Neuronal stem cell (in vitro differentiated cells): ENCODE measurements around the gene AVPR1B.

ENCODE experiments used
- DNase-seq: peaks from one replicate; pipeline ENCODE4 v3.0.0-alpha.2; 2013; ENCODE audit warnings: low spot score
- H2AFZ ChIP-seq: one replicate; pipeline ENCODE4 v1.6.1; 2013; ENCODE audit warnings: mild to moderate bottlenecking, low read length, inconsistent platforms
- H2AK5ac ChIP-seq: 2 replicates; pipeline ENCODE4 v1.6.1; 2013; ENCODE audit warnings: low read depth, mild to moderate bottlenecking, inconsistent platforms, low read length, moderate library complexity, mixed read lengths
- H2BK120ac ChIP-seq: 2 replicates; pipeline ENCODE4 v1.6.1; 2013; ENCODE audit warnings: low read depth, mild to moderate bottlenecking, inconsistent platforms, low read length, moderate library complexity, mixed read lengths
- H2BK12ac ChIP-seq: one replicate; pipeline ENCODE4 v1.6.1; 2013; ENCODE audit warnings: low read length, inconsistent platforms
- H2BK15ac ChIP-seq: 2 replicates; pipeline ENCODE4 v1.6.1; 2013; ENCODE audit warnings: mild to moderate bottlenecking, low read length, inconsistent platforms, mixed read lengths
- H2BK5ac ChIP-seq: one replicate; pipeline ENCODE4 v1.6.1; 2013; ENCODE audit warnings: inconsistent platforms, mild to moderate bottlenecking, low read length, moderate library complexity
- H3K14ac ChIP-seq: one replicate; pipeline ENCODE4 v1.6.1; 2013; ENCODE audit warnings: low read length, inconsistent platforms
- H3K18ac ChIP-seq: 2 replicates; pipeline ENCODE4 v1.6.1; 2013; ENCODE audit warnings: low read length, inconsistent platforms
- H3K23ac ChIP-seq: 2 replicates; pipeline ENCODE4 v1.6.1; 2013; ENCODE audit warnings: low read depth, mild to moderate bottlenecking, mixed read lengths, low read length, inconsistent platforms; ENCODE audit not compliant: poor library complexity
- H3K27ac ChIP-seq: replicated peaks from 3 replicates; pipeline ENCODE4 v1.5.1; 2013; ENCODE audit warnings: low read length, inconsistent platforms
- H3K27me3 ChIP-seq, 3 experiments: 2 replicates each; pipeline ENCODE4 v1.6.1; 2013; ENCODE audit warnings: low read length in 3 of 3, mild to moderate bottlenecking in 2 of 3, inconsistent platforms in 1 of 3, low read depth in 1 of 3, mixed read lengths in 1 of 3, moderate library complexity in 1 of 3; ENCODE audit not compliant: control insufficient read depth in 3 of 3, insufficient read depth in 3 of 3
- H3K36me3 ChIP-seq, 2 donors: replicated peaks in 1 of 2; 2 replicates each; pipeline ENCODE4 v1.6.1; 2013; ENCODE audit warnings: low read length in 2 of 2; ENCODE audit not compliant: control insufficient read depth in 2 of 2, insufficient read depth in 2 of 2
- H3K4ac ChIP-seq: 2 replicates; pipeline ENCODE4 v1.6.1; 2013; ENCODE audit warnings: inconsistent platforms, mild to moderate bottlenecking, low read length, moderate library complexity
- H3K4me1 ChIP-seq, 2 donors: 1 replicate in 1 of 2; 2 replicates in 1 of 2; pipeline ENCODE4 v1.6.1; 2013; ENCODE audit warnings: low read length in 2 of 2, low read depth in 1 of 2; ENCODE audit not compliant: control insufficient read depth in 2 of 2, insufficient read depth in 1 of 2
- H3K4me2 ChIP-seq: one replicate; pipeline ENCODE4 v1.6.1; 2013; ENCODE audit warnings: mild to moderate bottlenecking, low read length, inconsistent platforms; ENCODE audit not compliant: insufficient read depth, poor library complexity, severe bottlenecking
- H3K4me3 ChIP-seq, 2 donors: 2 replicates each; pipeline ENCODE4 v1.5.1; 2013; ENCODE audit warnings: low read length in 2 of 2, mild to moderate bottlenecking in 2 of 2, inconsistent platforms in 1 of 2, moderate library complexity in 1 of 2
- H3K79me1 ChIP-seq: one replicate; pipeline ENCODE4 v1.6.1; 2013; ENCODE audit warnings: low read depth, mild to moderate bottlenecking, inconsistent platforms, low read length, moderate library complexity
- H3K9ac ChIP-seq: one replicate; pipeline ENCODE4 v1.6.1; 2013; ENCODE audit warnings: mild to moderate bottlenecking, low read depth, low read length, inconsistent platforms; ENCODE audit not compliant: poor library complexity
- H3K9me3 ChIP-seq, 2 donors: replicated peaks in 1 of 2; 2 replicates each; pipeline versions ENCODE3 to v1.6.1; 2013; ENCODE audit warnings: low read length in 2 of 2, mild to moderate bottlenecking in 2 of 2, inconsistent platforms in 1 of 2, low read depth in 1 of 2, mixed read lengths in 1 of 2, moderate library complexity in 1 of 2; ENCODE audit not compliant: control insufficient read depth in 2 of 2, insufficient read depth in 1 of 2
- H4K8ac ChIP-seq: one replicate; pipeline ENCODE4 v1.6.1; 2013; ENCODE audit warnings: low read depth, mild to moderate bottlenecking, inconsistent platforms, low read length, moderate library complexity
- H4K91ac ChIP-seq: one replicate; pipeline ENCODE4 v1.6.1; 2013; ENCODE audit warnings: low read length, low read depth, mild to moderate bottlenecking, inconsistent platforms; ENCODE audit not compliant: poor library complexity
- WGBS, 2 donors: extraction: QIAGEN DNeasy Blood & Tissue Kit; methylation state at CpG; one replicate each; pipeline ENCODE4 v1.1.7; 2013; ENCODE audit warnings: missing lambda C conversion rate in 2 of 2, mixed read lengths in 1 of 2; ENCODE audit not compliant: insufficient read length in 2 of 2, insufficient replicate concordance in 1 of 2; ENCODE audit errors: extremely low coverage in 2 of 2; 5-methylcytosine and 5-hydroxymethylcytosine counted together

The AVPR1B gene

DNA sequence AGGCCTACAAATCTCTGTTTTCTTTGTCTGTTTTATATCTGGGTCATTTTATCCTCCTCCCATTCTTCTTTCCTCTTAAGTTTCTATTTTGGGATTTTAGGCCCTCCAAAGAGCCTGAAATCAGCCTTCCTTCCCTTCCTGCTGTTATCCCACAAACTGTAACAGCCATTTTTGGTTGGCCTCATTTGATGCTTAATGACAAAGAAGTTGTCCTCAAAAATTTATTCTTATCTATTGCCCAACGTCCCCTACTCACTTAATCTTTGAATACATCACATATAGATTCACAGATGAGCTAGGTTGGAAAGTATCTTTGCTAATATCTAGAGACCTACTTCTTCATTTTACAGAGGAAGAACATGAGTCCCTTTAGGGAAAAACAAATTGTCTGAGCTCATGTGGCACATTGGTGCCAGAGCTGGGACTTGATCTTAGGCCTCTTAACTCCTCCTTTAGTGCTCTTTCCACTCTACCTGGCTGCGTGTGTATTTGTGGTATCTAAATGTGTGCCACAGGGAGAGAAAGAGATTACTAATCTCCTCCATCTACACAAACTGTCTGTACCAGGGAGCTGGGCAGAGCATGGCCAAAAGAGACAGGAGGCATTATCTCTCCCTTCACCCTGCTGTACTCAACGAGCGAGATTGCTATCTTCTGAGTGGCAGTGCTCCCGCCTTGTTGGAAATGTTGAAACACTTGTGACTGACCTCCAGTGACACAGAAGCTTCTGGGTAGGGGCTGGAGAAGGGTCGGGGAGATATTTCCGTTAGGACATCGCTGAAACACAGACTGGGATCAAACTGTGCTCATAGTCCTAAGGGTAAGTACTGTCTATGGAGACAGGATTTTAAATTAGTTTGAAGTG is 34.1 kb downstream of the AVPR1B start:
- H2BK5ac ChIP-seq: no peak overlapping the region
- H4K8ac ChIP-seq: no peak overlapping the region
- no peak overlapping the region for H3K4me2 ChIP-seq
- peaks cover 0 to 30% (median 0%) of the 10 kb centered on the region in 3 experiments for H3K27me3 ChIP-seq
- no peak overlapping the region for H2AK5ac ChIP-seq
- H3K18ac ChIP-seq: no peak overlapping the region
- H3K4me1 ChIP-seq: no peaks in the 10 kb centered on the region
- no peak overlapping the region for H3K9ac ChIP-seq
- H3K4ac ChIP-seq: no peak overlapping the region
- no peaks in the 10 kb centered on the region for H3K9me3 ChIP-seq
- H2AFZ ChIP-seq: no peak overlapping the region
- H3K79me1 ChIP-seq: no peaks in the 10 kb centered on the region
- no peak overlapping the region for H2BK12ac ChIP-seq
- H2BK15ac ChIP-seq: no peak overlapping the region
- H2BK120ac ChIP-seq: no peak overlapping the region
- no CpG with 5 or more reads among the region's 8 CpGs for WGBS, 2 donors
- no peak overlapping the region for H3K27ac ChIP-seq
- no peak overlapping the region for H3K23ac ChIP-seq
- no peak overlapping the region for H3K4me3 ChIP-seq
- DNase-seq: no peak
- no peak overlapping the region for H3K14ac ChIP-seq
- no peaks in the 10 kb centered on the region for H3K36me3 ChIP-seq
- no peak overlapping the region for H4K91ac ChIP-seq

DNA sequence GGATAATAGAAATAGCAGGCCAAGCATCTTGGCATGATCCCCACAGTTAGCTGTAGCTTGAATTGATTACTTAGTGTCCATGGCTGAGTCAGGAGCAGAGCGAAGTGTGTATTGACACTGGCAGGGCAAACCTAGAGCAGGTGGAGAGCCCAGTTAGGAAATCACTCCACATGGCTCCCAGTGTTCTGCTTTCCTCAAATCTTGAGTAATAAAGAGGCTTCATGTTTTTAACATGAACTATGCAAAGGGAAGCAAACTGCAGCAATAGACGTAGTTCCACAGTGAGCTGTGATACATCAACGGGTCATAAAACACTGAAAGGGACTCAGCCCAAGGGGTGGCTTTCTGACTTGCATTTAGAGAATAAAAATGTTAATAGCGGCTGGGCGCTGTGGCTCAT is 35.3 kb downstream of the AVPR1B start:
- no peak overlapping the region for H3K4ac ChIP-seq
- H2BK12ac ChIP-seq: no peak overlapping the region
- H3K23ac ChIP-seq: no peak overlapping the region
- H4K91ac ChIP-seq: no peak overlapping the region
- peaks cover 0 to 32% (median 0%) of the 10 kb centered on the region in 3 experiments for H3K27me3 ChIP-seq
- no peak for DNase-seq
- no peak overlapping the region for H3K18ac ChIP-seq
- no peaks in the 10 kb centered on the region for H3K4me1 ChIP-seq
- no peak overlapping the region for H2AFZ ChIP-seq
- no peak overlapping the region for H2AK5ac ChIP-seq
- no peaks in the 10 kb centered on the region for H3K36me3 ChIP-seq
- no peak overlapping the region for H2BK15ac ChIP-seq
- no peaks in the 10 kb centered on the region for H3K79me1 ChIP-seq
- no peak overlapping the region for H3K14ac ChIP-seq
- H2BK120ac ChIP-seq: no peak overlapping the region
- H3K4me2 ChIP-seq: no peak overlapping the region
- no peaks in the 10 kb centered on the region for H3K9me3 ChIP-seq
- no peak overlapping the region for H4K8ac ChIP-seq
- no peak overlapping the region for H3K4me3 ChIP-seq
- no peak overlapping the region for H3K27ac ChIP-seq
- no CpG with 5 or more reads among the region's 5 CpGs for WGBS, 2 donors
- no peak overlapping the region for H2BK5ac ChIP-seq
- no peak overlapping the region for H3K9ac ChIP-seq

DNA sequence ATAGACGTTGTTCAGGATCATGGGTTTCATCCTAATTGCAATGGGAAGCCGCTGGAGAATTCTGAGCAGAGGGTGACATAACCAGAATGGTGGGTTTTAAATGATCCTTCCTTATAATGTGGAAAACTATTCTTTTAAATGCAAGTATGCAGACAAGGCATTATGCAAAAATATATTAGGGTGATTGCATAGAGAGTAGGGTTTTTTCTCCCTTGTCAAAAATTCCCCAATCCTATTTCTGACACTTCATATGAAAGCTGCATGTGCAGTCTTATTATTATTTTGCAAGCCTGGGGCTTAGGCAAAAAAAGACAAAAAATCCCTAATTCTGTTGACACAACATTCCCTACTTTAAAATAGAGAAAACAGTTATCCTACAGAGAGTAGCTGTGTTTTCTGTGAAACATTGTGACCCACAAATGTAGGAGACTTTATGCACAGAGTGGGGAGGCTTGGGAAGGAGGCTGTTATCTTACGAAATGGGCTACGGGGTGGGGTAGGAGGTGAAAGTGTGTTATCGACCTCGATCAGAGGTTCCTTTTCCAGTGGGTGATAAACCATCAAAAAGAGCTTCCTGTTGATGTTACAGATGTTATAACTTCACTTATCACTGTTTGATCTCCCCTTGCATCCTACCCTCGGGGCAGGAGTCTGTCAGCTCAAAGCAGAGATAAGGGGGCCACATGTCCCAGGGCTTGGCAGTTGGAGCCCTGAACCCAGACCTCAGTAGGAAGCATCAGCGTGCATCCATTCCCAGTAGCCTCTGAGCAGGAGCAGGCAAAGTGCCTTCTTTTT is 37.0 kb downstream of the AVPR1B start:
- no peaks in the 10 kb centered on the region for H3K36me3 ChIP-seq
- no CpG with 5 or more reads among the region's 8 CpGs for WGBS, 2 donors
- no peak for DNase-seq

DNA sequence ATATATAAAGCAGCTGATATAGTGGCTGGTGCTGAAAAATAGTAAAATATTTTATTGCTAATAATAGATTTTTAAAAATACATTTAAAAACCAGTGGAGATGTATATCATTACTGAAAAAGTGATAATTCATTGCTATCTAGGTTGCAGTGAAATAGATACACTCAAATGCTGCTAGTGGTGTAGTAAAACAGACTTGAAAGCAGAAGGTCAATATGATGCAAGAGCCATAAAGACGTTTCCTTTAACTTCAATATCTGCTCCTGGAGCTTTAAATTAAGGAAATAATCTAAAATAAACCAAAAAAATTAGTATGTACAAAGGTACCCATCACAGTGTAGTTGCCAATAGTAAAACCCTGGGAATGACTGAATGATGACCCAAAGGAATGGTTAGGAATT is 38.1 kb downstream of the AVPR1B start:
- WGBS, 2 donors: no CpG with 5 or more reads among the region's 1 CpG

More for the DNA sequence above, 37.0 kb downstream of the AVPR1B start:
- Histone ChIP-seq H2AK5ac (no peak overlapping the region), H3K9me3 (no peaks in the 10 kb centered on the region), H2BK12ac (no peak overlapping the region), H3K4ac (no peak overlapping the region), H2AFZ (no peak overlapping the region), H3K23ac (no peak overlapping the region), H3K4me2 (no peak overlapping the region), H4K8ac (no peak overlapping the region), H2BK120ac (no peak overlapping the region), H2BK5ac (no peak overlapping the region), H3K79me1 (no peaks in the 10 kb centered on the region), H4K91ac (no peak overlapping the region), H2BK15ac (no peak overlapping the region), H3K9ac (no peak overlapping the region), H3K4me1 (no peaks in the 10 kb centered on the region), H3K27me3 (peaks cover 0 to 32% (median 0%) of the 10 kb centered on the region in 3 experiments), H3K27ac (no peak overlapping the region), H3K14ac (no peak overlapping the region), H3K4me3 (no peak overlapping the region), H3K18ac (no peak overlapping the region)

More for the DNA sequence above, 38.1 kb downstream of the AVPR1B start:
- Histone ChIP-seq H2BK15ac (no peak overlapping the region), H3K4me3 (no peak overlapping the region), H3K14ac (no peak overlapping the region), H2BK12ac (no peak overlapping the region), H3K4me1 (no peaks in the 10 kb centered on the region), H2BK120ac (no peak overlapping the region), H3K36me3 (no peaks in the 10 kb centered on the region), H3K23ac (no peak overlapping the region), H3K27ac (no peak overlapping the region), H3K27me3 (peaks cover 0 to 24% (median 2%) of the 10 kb centered on the region in 3 experiments), H4K8ac (no peak overlapping the region), H2BK5ac (no peak overlapping the region), H4K91ac (no peak overlapping the region), H3K18ac (no peak overlapping the region), H2AK5ac (no peak overlapping the region), H3K9ac (no peak overlapping the region), H2AFZ (no peak overlapping the region), H3K4me2 (no peak overlapping the region), H3K4ac (no peak overlapping the region), H3K9me3 (no peaks in the 10 kb centered on the region), H3K79me1 (no peaks in the 10 kb centered on the region)
- DNase-seq: no peak
